Esophagus (tissue), 2 donors: Measurements from ENCODE around the gene DNAAF8. TPM values are rescaled to one million over a fixed set of nuclear protein-coding genes. Genes with fewer than 3 reads are reported as not detected.
"Not testable (repeated sequence)": the region's sequence is repeated elsewhere in the genome, so short reads cannot be mapped to it uniquely, and the experiment has no call there.

Experiments
- H3K27ac ChIP-seq, 2 donors: one replicate each; pipeline ENCODE4 v1.5.1; 2013; ENCODE audit warnings: low read depth in 2 of 2, mild to moderate bottlenecking in 2 of 2, inconsistent platforms in 1 of 2, low read length in 1 of 2, moderate library complexity in 1 of 2
- H3K27me3 ChIP-seq, 2 donors: one replicate each; pipeline ENCODE4 v1.6.1; 2013; ENCODE audit warnings: low read length in 2 of 2, control low read depth in 1 of 2, mild to moderate bottlenecking in 1 of 2; ENCODE audit not compliant: insufficient read depth in 2 of 2, control insufficient read depth in 1 of 2
- H3K36me3 ChIP-seq, 2 donors: one replicate each; pipeline ENCODE4 v1.6.1; 2013; ENCODE audit warnings: low read length in 1 of 2; ENCODE audit not compliant: control insufficient read depth in 2 of 2, insufficient read depth in 2 of 2
- H3K4me1 ChIP-seq, 2 donors: one replicate each; pipeline ENCODE4 v1.6.1; 2013; ENCODE audit warnings: low read length in 1 of 2; ENCODE audit not compliant: control insufficient read depth in 2 of 2, insufficient read depth in 2 of 2
- H3K4me3 ChIP-seq, 2 donors: one replicate each; pipeline ENCODE4 v1.5.1; 2013; ENCODE audit warnings: low read length in 2 of 2, mild to moderate bottlenecking in 2 of 2, low read depth in 1 of 2, moderate library complexity in 1 of 2
- H3K9me3 ChIP-seq, 2 donors: one replicate each; pipeline ENCODE4 v1.6.1; 2013; ENCODE audit warnings: mild to moderate bottlenecking in 2 of 2, low read depth in 1 of 2, low read length in 1 of 2, moderate library complexity in 1 of 2; ENCODE audit not compliant: control insufficient read depth in 2 of 2, insufficient read depth in 1 of 2
- WGBS, 2 donors: extraction: QIAGEN DNeasy Blood & Tissue Kit; methylation state at CpG; one replicate each; pipeline ENCODE4 v1.1.7; 2013; 5-methylcytosine and 5-hydroxymethylcytosine counted together
- polyA plus RNA-seq, 2 donors: library from polyadenylated mRNA; stranded (reverse); fragments of 200-250 nt; gene quantifications; one replicate each; pipeline ENCODE4 v1.2.3, GENCODE V29; 2013
- donor health status: healthy with polysubstance abuse.
- donor health status: Bipolar disorder and iron deficiency.

Gene DNAAF8
- polyA plus RNA-seq, 2 donors, result 0.39 to 0.81 TPM

DNA sequence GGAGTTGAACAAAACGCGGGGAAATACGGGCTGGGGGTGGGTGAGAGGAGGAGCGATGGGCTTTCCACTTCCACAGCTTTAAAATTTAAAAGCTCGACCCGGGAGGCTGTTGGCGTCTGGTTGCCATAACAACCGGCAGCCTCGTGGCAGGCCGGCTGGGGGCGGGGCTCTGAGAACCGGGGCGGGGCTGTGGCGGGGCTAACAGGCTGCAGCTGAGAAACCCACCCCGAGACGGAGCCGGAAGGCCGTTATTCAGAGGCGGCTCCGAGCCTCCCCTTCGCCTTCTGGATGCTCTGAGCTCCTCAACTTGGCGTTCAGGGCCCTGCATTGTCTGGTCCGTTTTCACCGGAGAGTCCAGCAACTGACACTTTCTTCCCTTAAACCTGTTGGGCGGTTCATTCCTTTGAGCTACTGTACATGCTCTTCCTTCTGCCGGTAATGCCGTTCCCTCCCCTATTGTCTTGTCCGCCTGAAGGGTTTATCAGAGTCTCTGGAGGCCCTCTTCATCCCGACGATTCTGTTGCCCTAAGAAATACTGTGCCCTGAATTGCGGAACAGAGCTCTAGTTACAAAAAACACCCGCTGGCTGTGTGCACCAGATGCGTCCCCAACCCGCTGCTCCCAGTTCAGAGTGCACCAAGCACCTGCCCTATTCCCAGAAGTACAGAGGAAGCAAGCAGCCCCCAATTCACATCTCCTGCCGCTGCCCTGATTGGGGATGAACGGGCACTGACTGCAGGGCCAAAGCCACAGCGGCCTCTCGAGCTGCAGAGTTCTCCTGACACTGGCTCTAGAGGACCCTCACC, 596 bp downstream of the DNAAF8 start:
- 7 to 8% methylated on average over 36 to 38 of the region's 38 CpGs for WGBS, 2 donors
- Histone ChIP-seq H3K4me1 (peaks cover 0 to 6% of the 10 kb centered on the region in 2 donors), H3K9me3 (no peaks in the 10 kb centered on the region), H3K36me3 (peaks cover 0 to 5% of the 10 kb centered on the region in 2 donors), H3K4me3 (peak overlapping the region; percentile 90 to 94), H3K27ac (peak overlapping the region; percentile 71 to 89), H3K27me3 (no peaks in the 10 kb centered on the region)

DNA sequence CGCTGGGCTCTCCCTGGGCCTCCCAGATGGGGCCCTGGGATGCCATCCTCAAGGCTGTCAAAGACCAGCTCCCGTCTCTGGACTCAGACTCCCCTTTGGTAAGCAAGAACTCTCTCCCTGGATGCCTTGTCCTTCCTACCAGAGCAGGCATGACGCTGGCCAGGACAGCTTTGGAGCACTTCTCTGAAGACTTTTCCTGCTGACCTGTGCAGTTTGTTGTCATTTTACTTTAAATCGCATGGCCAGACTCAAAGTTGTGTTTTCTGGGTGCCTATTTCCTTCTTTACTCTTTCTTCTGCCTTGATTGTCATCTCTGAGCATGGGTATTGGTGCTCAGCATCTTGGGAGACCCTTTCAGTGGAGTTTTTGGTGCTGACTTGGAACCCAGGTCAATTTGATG, 2.2 kb downstream of the DNAAF8 start:
- Histone ChIP-seq H3K27me3 (no peaks in the 10 kb centered on the region), H3K4me1 (peaks cover 0 to 6% of the 10 kb centered on the region in 2 donors), H3K4me3 (no peak overlapping the region), H3K27ac (no peak overlapping the region), H3K9me3 (no peaks in the 10 kb centered on the region), H3K36me3 (no peaks in the 10 kb centered on the region)
- WGBS, 2 donors, result 84 to 86% methylated on average over 4 of the region's 4 CpGs

DNA sequence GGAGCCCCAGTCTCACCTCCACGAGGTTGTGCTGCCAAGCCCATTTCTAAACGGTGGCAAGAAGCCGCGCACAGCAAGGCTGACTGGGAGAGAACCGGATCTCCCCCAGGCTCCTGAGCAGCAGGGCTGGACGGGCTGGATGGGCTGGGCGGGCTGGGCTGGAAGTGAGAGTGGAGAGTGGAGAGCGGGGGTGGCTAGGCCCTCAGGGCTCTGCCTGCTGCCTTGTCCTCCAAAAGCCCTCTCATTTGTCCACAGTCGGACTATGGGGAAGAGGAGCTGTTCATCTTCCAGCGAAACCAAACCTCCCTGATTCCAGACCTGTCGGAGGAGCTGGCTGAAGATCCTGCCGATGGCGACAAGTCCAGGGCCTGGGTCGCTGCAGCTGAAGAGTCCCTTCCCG, 3.2 kb downstream of the DNAAF8 start:
- H3K4me3 ChIP-seq, result no peak overlapping the region
- no peaks in the 10 kb centered on the region for H3K36me3 ChIP-seq
- peaks cover 0 to 6% of the 10 kb centered on the region in 2 donors for H3K4me1 ChIP-seq
- H3K9me3 ChIP-seq, result no peaks in the 10 kb centered on the region
- H3K27ac ChIP-seq, result no peak overlapping the region
- no peaks in the 10 kb centered on the region for H3K27me3 ChIP-seq
- WGBS, 2 donors, result 78% methylated on average over 15 of the region's 15 CpGs

DNA sequence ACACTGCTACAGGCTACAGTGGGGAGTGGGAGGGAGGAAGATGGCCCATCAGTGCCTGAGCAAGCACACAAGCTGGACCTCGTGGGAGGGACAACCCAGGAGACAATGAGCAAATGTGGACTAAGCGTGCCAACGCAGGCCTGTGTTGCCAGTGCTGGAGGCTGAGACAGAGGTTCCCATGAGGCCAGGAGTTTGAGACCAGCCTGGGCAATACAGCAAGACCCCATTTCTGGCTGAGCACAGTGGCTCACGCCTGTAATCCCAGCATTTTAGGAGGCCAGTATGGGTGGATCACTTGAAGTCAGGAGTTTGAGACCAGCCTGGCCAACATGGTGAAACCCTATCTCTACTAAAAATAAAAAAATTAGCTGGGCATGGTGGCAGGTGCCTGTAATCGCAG, 4.0 kb downstream of the DNAAF8 start:
- H3K36me3 ChIP-seq, H3K9me3 ChIP-seq, H3K27me3 ChIP-seq, H3K4me3 ChIP-seq, H3K4me1 ChIP-seq, H3K27ac ChIP-seq: not testable (repeated sequence)
- WGBS, 2 donors, result 74 to 79% methylated on average over 5 of the region's 5 CpGs

- H3K27me3 ChIP-seq, result no peaks in the 10 kb centered on the region
- peaks cover 0 to 7% of the 10 kb centered on the region in 2 donors for H3K4me1 ChIP-seq
- no peaks in the 10 kb centered on the region for H3K9me3 ChIP-seq
- 28 to 29% methylated on average over 14 of the region's 14 CpGs for WGBS, 2 donors
- H3K4me3 ChIP-seq, result peak overlapping the region; percentile 2 to 31
- no peaks in the 10 kb centered on the region for H3K36me3 ChIP-seq
- H3K27ac ChIP-seq, result peak overlapping the region; percentile 25 to 67
Observed at GRCh38 chr16:4743226-4743878, 9.0 kb downstream of the DNAAF8 start.

GRCh38 chr16:4744555-4745273, 10.4 kb downstream of the DNAAF8 start:
- H3K27me3 ChIP-seq, result no peaks in the 10 kb centered on the region
- no peaks in the 10 kb centered on the region for H3K9me3 ChIP-seq
- peaks cover 0 to 7% of the 10 kb centered on the region in 2 donors for H3K4me1 ChIP-seq
- 74 to 77% methylated on average over 13 of the region's 13 CpGs for WGBS, 2 donors
- H3K27ac ChIP-seq, result no peak overlapping the region
- no peaks in the 10 kb centered on the region for H3K36me3 ChIP-seq
- H3K4me3 ChIP-seq, result no peak overlapping the region

- H3K4me1 ChIP-seq, result peaks cover 0 to 7% of the 10 kb centered on the region in 2 donors
- no peak overlapping the region for H3K27ac ChIP-seq
- H3K36me3 ChIP-seq, result no peaks in the 10 kb centered on the region
- 80 to 83% methylated on average over 3 of the region's 3 CpGs for WGBS, 2 donors
- no peaks in the 10 kb centered on the region for H3K27me3 ChIP-seq
- no peaks in the 10 kb centered on the region for H3K9me3 ChIP-seq
- H3K4me3 ChIP-seq, result no peak overlapping the region
Observed at GRCh38 chr16:4745274-4745569, 10.9 kb downstream of the DNAAF8 start.

GRCh38 chr16:4746215-4746614, 11.9 kb downstream of the DNAAF8 start:
- Histone ChIP-seq H3K27ac (no peak overlapping the region), H3K9me3 (no peaks in the 10 kb centered on the region), H3K4me1 (peaks cover 0 to 7% of the 10 kb centered on the region in 2 donors), H3K36me3 (peaks cover 3 to 5% of the 10 kb centered on the region in 2 donors), H3K4me3 (no peak overlapping the region), H3K27me3 (no peaks in the 10 kb centered on the region)
- 87% methylated on average over 8 of the region's 8 CpGs for WGBS, 2 donors

- Histone ChIP-seq H3K4me3 (no peak overlapping the region), H3K27ac (no peak overlapping the region), H3K9me3 (no peaks in the 10 kb centered on the region), H3K4me1 (peaks cover 0 to 7% of the 10 kb centered on the region in 2 donors), H3K36me3 (peaks cover 6 to 13% of the 10 kb centered on the region in 2 donors), H3K27me3 (no peaks in the 10 kb centered on the region)
- WGBS, 2 donors, result 47 to 55% methylated on average over 15 of the region's 15 CpGs
Observed at GRCh38 chr16:4746991-4747574, 12.7 kb downstream of the DNAAF8 start.
